Measurements from ENCODE around the gene SCLY. TPM values are rescaled to one million over a fixed set of nuclear protein-coding genes. Genes with fewer than 3 reads are reported as not detected.

SCLY gene
- total RNA-seq, 1 experiment from 2014 or later, result 28.7 TPM

DNA sequence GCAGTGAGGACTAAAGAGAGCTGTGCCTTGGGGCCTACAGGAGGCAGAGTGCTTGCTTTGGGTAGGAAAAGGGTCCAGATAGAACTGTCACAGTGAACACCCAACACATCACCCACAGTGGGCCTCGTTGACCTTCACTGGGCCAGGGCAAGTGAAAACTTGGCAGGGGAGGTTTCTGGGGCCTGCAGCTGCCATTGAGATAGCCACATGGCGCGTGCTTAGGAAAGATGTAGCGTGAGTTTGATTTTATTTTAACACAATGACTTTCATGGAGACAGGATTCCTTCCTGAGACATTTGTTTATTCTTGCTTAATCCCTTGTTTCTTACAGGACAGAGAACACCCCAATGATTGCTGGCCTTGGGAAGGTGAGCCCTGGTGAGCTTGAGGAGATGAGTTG is 30.1 kb downstream of the SCLY start (continued):
- TF ChIP-seq EZH2 (IDR thresholded peaks at IDR 0.05) (no peak), CBX3 (IDR thresholded peaks at IDR 0.05; ENCODE audit: low read depth) (no peak), JUND (IDR thresholded peaks at IDR 0.05) (no peak)
- TF ChIP-seq, protein P1, sequence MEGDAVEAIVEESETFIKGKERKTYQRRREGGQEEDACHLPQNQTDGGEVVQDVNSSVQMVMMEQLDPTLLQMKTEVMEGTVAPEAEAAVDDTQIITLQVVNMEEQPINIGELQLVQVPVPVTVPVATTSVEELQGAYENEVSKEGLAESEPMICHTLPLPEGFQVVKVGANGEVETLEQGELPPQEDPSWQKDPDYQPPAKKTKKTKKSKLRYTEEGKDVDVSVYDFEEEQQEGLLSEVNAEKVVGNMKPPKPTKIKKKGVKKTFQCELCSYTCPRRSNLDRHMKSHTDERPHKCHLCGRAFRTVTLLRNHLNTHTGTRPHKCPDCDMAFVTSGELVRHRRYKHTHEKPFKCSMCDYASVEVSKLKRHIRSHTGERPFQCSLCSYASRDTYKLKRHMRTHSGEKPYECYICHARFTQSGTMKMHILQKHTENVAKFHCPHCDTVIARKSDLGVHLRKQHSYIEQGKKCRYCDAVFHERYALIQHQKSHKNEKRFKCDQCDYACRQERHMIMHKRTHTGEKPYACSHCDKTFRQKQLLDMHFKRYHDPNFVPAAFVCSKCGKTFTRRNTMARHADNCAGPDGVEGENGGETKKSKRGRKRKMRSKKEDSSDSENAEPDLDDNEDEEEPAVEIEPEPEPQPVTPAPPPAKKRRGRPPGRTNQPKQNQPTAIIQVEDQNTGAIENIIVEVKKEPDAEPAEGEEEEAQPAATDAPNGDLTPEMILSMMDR (IDR thresholded peaks at IDR 0.05 in 2 of 3, conservative IDR thresholded peaks at IDR 0.05 in 1 of 3; ENCODE audit: borderline replicate concordance in 1 of 3, insufficient read depth in 1 of 3, low read depth in 2 of 3, low read length in 2 of 3), result no peak

DNA sequence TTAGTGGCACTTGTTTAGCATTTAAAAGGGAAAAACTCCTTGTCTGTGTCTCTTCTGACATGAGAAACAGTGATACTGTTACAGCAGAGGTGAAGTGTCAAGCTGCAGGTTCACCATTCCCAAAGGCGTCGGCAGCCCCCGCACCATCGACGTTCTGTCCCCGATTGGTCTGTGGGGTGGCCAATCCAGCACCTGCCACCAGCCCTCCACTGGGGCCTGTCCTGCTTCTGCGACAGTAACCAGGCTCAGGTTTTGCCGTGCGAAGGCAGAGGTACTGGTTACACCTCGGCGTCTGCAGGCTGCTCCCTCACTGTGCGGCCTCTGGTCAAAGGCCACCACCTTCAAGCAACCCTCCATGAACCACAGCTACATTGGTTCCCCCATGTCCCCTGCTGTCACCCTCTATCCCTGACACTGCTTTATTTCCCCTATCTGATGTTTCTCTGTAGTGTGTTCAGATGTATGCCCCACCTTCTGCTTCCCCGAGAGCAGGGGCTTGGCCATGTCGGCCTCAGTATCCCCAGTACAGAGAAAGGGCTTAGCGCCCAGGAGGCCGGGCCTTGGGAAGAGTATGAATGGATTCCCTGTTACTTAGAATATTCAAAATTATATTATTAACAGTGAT is 30.7 kb downstream of the SCLY start:
- H3K4me3 ChIP-seq (replicated peaks in 1 of 2; ENCODE audit: low read depth in 1 of 2, low read length in 2 of 2), result no peak overlapping the region
- no peak overlapping the region for H3K9ac ChIP-seq (ENCODE audit: low read length)
- no peak overlapping the region for H3K27ac ChIP-seq (ENCODE audit: low read depth, low read length)
- CTCF ChIA-PET, result no interaction called here
- no peaks in the 10 kb centered on the region for H3K9me3 ChIP-seq (ENCODE audit: control insufficient read depth in 1 of 2, insufficient read depth in 1 of 2, low read depth in 1 of 2, low read length in 2 of 2)
- intact Hi-C loops (cut with micrococcal nuclease), result no loop called here
- no TSS peak for BruUV-seq (replicated peaks)
- no peaks in the 10 kb centered on the region for H3K9me2 ChIP-seq (ENCODE audit: insufficient read depth)
- H2AFZ ChIP-seq (ENCODE audit: low read depth, low read length, poor library complexity, severe bottlenecking), result no peak overlapping the region
- DNase-seq (ENCODE audit: low read depth, low spot score), result no peak
- ATAC-seq, result no peak
- no peaks in the 10 kb centered on the region for H3K4me1 ChIP-seq (ENCODE audit: control insufficient read depth in 1 of 2, insufficient read depth in 2 of 2, low read length in 2 of 2)
- RAD21 ChIA-PET (ENCODE audit: low non-redundant PET in 1 of 2, low total read pairs in 2 of 2, uncharacterized antibody in 2 of 2, unreplicated experiment in 2 of 2), result no interaction called here
- no peak overlapping the region for H3K4me2 ChIP-seq (ENCODE audit: low read length)
- H4K20me1 ChIP-seq (ENCODE audit: insufficient read depth), result no peaks in the 10 kb centered on the region
- H3K27me3 ChIP-seq (ENCODE audit: insufficient read depth, low read length), result no peaks in the 10 kb centered on the region
- H3K79me2 ChIP-seq (ENCODE audit: insufficient read depth, low read length), result no peaks in the 10 kb centered on the region
- no peaks in the 10 kb centered on the region for H3K36me3 ChIP-seq (ENCODE audit: control insufficient read depth in 1 of 2, insufficient read depth in 2 of 2, low read length in 2 of 2)
- POLR2A ChIA-PET, result no interaction called here
- no peak for TF ChIP-seq CEBPB (IDR thresholded peaks at IDR 0.05; ENCODE audit: low read depth)
- TF ChIP-seq, protein P2, sequence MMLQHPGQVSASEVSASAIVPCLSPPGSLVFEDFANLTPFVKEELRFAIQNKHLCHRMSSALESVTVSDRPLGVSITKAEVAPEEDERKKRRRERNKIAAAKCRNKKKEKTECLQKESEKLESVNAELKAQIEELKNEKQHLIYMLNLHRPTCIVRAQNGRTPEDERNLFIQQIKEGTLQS (IDR thresholded peaks at IDR 0.05), result no peak
- TF ChIP-seq, protein P3, sequence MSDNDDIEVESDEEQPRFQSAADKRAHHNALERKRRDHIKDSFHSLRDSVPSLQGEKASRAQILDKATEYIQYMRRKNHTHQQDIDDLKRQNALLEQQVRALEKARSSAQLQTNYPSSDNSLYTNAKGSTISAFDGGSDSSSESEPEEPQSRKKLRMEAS (IDR thresholded peaks at IDR 0.05), result no peak
- no peak for TF ChIP-seq SRF (IDR thresholded peaks at IDR 0.05; ENCODE audit: low read depth)
